ENCODE results near the gene SGMS1.

The SGMS1 gene

DNA sequence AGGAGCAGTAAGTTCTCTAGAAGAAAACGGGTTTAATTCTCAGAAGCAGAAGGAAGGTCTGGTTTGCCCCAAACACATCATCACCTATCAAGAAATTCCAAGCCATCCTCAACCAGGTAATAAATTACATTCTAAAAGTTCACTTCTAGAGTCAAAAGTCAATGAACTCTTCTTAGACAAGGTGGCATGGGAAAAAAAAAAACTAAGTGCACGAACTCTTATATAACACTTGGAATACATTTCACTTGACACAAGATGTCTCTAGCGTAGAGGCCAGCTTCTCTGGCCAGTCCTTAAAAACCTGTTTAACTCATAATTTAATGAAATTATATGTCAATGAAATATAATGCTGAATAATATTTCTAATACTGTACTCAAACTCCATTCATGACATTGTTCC, 200.3 kb downstream of the SGMS1 start:
- intact Hi-C loops (cut with micrococcal nuclease), result loop anchor here (5.0 kb wide), 2 partner anchors 34 to 101 kb away; no protein-coding TSS in a partner anchor
- Mint-ChIP-seq H3K27me3 (no peaks in the 10 kb centered on the region), H3K4me3 (no peak overlapping the region), H3K27ac (peak overlapping the region; percentile 91), H3K4me1 (ENCODE audit: low read depth) (peaks cover 58% of the 10 kb centered on the region), H3K36me3 (ENCODE audit: low read depth) (no peaks in the 10 kb centered on the region), H3K9me3 (no peaks in the 10 kb centered on the region)

DNA sequence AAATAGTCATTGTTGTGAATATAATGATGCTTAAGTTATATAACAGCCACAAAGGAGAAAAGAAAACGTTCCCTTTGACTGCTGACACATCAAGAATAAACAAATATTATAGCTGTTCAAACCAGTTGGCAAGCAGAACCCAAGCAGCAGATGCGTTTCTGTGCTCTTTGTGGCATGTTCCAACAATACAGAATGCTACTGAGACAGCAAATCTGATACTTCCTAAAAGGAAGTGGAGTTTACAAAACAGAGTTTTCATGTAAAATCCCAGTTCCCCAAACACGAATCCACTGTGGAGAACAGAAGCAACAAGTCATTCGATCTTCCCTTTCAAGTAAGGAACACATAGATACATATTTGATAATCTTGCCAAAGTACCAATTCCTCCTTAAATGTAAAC, 201.5 kb downstream of the SGMS1 start:
- intact Hi-C loops (cut with micrococcal nuclease), result loop anchor here (5.0 kb wide), 2 partner anchors 35 to 100 kb away; no protein-coding TSS in a partner anchor
- H3K4me1 Mint-ChIP-seq (ENCODE audit: low read depth), result peaks cover 58% of the 10 kb centered on the region
- peak overlapping the region; percentile 91 for H3K27ac Mint-ChIP-seq
- no peaks in the 10 kb centered on the region for H3K27me3 Mint-ChIP-seq
- peak overlapping the region; percentile 41 for H3K4me3 Mint-ChIP-seq
- H3K9me3 Mint-ChIP-seq, result no peaks in the 10 kb centered on the region
- peaks cover 10% of the 10 kb centered on the region for H3K36me3 Mint-ChIP-seq (ENCODE audit: low read depth)

DNA sequence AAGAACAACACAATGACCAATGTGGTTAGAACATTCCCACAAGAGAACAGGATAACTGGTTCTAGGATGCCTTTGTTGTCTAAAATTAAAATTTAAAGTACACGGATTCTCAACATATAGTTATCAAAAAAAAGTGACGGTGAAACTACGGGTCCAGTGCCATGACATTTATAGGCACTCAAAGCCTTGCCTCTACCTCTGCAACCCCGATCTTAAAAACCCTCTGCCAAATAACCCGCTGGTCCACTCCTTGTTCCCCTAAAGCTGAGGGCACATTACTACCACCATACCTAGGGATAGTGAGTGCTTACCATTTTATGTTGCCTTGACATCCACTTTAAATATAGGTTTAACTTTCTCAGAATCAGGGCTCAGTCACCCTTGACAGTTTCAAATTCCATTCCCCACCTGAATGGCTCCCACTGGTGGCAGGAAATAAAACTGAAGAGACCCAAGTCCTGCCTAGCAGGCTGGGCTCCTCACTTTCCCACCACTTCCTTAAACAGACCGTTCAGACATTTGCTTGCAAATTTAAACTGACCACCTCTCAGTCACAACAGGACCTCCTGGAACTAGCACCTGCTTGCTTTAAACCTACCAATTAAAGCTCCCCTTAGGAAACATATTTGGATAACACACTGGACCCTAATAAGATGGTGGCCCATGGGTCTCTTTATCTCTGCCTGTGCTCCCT, 202.6 kb downstream of the SGMS1 start:
- Mint-ChIP-seq H3K27ac (peak overlapping the region; percentile 91), H3K9me3 (no peaks in the 10 kb centered on the region), H3K4me1 (ENCODE audit: low read depth) (peaks cover 58% of the 10 kb centered on the region), H3K36me3 (ENCODE audit: low read depth) (peaks cover 10% of the 10 kb centered on the region), H3K27me3 (no peaks in the 10 kb centered on the region), H3K4me3 (no peak overlapping the region)
- intact Hi-C loops (cut with micrococcal nuclease), result loop anchor here (5.0 kb wide), 2 partner anchors 36 to 99 kb away; no protein-coding TSS in a partner anchor

DNA sequence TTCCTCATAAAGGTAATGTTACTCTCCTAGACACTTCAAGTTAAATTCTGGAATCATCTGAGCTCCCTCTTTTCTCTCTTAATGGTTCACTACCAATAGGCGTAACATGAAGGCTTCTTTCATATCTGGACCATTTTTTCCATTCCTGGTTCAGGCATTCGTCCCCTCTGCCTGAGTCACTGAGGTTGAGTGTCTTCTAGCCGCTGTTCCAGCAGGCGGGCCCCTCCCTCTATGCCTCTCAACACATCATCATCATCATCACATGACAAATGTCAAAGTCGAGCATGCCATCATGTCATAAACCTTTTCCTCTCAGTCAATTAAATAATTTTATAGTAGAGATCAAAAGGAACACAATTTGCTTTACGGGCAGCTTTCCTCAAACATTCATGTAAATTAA, 203.6 kb downstream of the SGMS1 start:
- intact Hi-C loops (cut with micrococcal nuclease), result loop anchor here (5.0 kb wide), 2 partner anchors 37 to 98 kb away; no protein-coding TSS in a partner anchor
- H3K4me1 Mint-ChIP-seq (ENCODE audit: low read depth), result peaks cover 67% of the 10 kb centered on the region
- peak overlapping the region; percentile 91 for H3K27ac Mint-ChIP-seq
- H3K36me3 Mint-ChIP-seq (ENCODE audit: low read depth), result peaks cover 15% of the 10 kb centered on the region
- H3K9me3 Mint-ChIP-seq, result no peaks in the 10 kb centered on the region
- no peak overlapping the region for H3K4me3 Mint-ChIP-seq
- no peaks in the 10 kb centered on the region for H3K27me3 Mint-ChIP-seq

DNA sequence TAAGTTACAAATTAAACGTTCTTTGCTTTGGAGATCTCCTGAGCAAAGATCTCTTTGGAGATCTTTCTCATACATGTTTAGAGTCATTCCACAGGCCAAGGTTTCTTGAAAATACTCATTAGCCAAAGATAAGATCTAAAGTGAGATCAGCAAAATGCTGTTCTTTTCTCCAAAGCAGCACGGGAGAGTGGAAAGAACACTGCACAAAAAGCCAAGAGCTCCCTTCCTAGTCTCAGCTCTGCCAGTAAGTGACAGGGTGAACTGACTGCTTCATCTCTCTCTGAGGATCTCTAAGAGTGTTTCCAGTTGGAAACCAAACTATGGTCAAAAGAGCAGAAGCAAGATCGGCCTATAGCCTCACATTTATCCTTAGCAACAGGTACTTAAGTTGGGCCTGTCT, 204.0 kb downstream of the SGMS1 start:
- Mint-ChIP-seq H3K27ac (peak overlapping the region; percentile 91), H3K9me3 (no peaks in the 10 kb centered on the region), H3K4me3 (no peak overlapping the region), H3K27me3 (no peaks in the 10 kb centered on the region), H3K36me3 (ENCODE audit: low read depth) (peaks cover 20% of the 10 kb centered on the region), H3K4me1 (ENCODE audit: low read depth) (peaks cover 69% of the 10 kb centered on the region)
- intact Hi-C loops (cut with micrococcal nuclease), result loop anchor here (2.0 to 5.0 kb wide), 3 partner anchors 38 to 203 kb away; partner anchors contain the start of gene SGMS1

DNA sequence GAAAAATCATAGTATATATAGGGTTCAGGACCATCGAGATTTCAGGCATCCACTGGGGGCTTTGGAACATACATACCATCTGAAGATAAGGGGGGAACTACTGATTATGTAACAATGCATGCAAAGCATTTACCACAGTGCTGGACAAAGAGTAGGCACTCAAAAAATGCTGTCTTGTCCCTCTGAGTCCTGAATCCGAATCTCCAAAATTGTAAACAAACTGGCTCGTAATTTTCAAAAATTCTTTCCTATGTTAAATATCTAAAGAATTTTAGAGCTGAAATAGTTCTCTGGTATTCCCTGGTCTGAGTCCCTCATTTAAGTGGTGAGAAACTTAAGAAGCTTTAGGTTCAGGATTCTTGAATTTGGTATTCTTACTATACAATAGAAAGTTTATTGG, 204.7 kb downstream of the SGMS1 start:
- Mint-ChIP-seq H3K9me3 (no peaks in the 10 kb centered on the region), H3K27ac (no peak overlapping the region), H3K4me1 (ENCODE audit: low read depth) (peaks cover 66% of the 10 kb centered on the region), H3K27me3 (no peaks in the 10 kb centered on the region), H3K36me3 (ENCODE audit: low read depth) (peaks cover 22% of the 10 kb centered on the region), H3K4me3 (no peak overlapping the region)
- intact Hi-C loops (cut with micrococcal nuclease), result loop anchor here (2.0 kb wide), 1 partner anchor 204 kb away; the partner anchor contains the start of gene SGMS1

DNA sequence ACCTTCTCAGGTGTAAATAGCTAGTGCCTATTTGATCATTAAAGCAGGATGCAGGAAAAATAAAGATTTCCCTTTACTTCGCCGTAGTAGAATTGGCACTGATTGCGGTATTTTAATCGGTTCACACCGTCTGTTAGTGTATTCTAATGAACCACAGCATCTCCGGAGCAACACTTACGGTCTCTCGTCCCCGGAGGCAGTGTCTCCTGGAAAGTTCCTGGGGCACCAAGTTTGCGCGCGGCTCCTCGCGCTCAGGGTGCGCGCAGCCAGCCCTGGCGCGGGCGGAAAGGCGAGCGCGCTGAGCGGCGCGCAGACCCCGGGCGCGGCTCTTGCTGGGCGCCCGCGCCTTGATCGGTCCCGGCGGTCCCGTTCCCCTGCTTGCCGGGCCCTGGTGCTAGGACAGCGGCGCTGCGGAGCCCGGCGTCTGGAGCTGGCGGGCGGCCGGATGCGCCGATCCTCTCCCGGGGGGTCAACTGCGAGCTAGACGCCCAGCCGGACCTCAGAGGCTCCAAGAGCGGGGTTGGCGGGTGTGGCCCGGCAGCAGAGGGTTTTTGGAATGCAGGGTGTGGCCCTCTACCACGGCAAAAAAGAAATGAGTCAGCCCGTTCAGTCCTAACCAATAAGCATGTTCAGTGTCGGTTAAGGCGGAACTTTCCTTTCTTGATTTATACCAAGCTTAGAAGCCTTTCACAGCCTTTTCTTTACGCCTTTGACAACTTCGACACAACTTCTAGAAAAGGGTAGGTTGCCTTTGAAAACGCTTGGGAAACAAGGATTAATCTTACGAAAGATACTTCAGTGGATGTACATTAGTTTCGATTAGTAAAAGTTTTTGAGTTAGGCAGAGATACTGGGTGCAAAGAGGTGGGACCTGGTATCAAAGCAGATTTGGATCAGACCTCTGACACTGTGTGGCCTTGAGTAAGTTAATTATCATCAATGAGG, 205.6 kb downstream of the SGMS1 start:
- Mint-ChIP-seq H3K9me3 (no peaks in the 10 kb centered on the region), H3K4me1 (ENCODE audit: low read depth) (peaks cover 62% of the 10 kb centered on the region), H3K27me3 (no peaks in the 10 kb centered on the region), H3K27ac (peak overlapping the region; percentile 89), H3K36me3 (ENCODE audit: low read depth) (peaks cover 22% of the 10 kb centered on the region), H3K4me3 (peak overlapping the region; percentile 80)
- intact Hi-C loops (cut with micrococcal nuclease), result loop anchor here (1.0 to 2.0 kb wide), 3 partner anchors 8 to 205 kb away; partner anchors contain the start of gene SGMS1

DNA sequence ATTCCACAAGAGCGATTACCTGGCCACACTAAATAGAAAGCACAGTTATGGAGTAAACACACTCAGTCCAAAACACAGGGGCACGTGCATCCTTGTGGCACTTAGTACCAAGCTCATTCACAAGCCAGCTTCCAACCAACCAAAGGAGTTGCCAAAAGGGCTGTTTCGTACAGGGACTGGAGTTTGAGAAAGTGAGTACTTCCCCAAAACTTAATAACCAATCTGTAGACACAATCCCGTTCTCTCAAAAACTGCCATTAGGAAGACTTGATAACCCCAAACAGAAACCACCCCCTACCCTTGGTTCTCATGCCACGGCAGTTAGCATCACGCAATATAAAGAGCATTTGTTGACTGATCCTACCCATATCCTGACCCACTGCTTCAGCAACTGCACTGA, 206.3 kb downstream of the SGMS1 start:
- H3K4me3 Mint-ChIP-seq, result peak overlapping the region; percentile 80
- peaks cover 58% of the 10 kb centered on the region for H3K4me1 Mint-ChIP-seq (ENCODE audit: low read depth)
- H3K9me3 Mint-ChIP-seq, result no peaks in the 10 kb centered on the region
- H3K27ac Mint-ChIP-seq, result peak overlapping the region; percentile 89
- no peaks in the 10 kb centered on the region for H3K27me3 Mint-ChIP-seq
- peaks cover 22% of the 10 kb centered on the region for H3K36me3 Mint-ChIP-seq (ENCODE audit: low read depth)
- intact Hi-C loops (cut with micrococcal nuclease), result loop anchor here (2.0 kb wide), 1 partner anchor 21 kb away; no protein-coding TSS in a partner anchor

DNA sequence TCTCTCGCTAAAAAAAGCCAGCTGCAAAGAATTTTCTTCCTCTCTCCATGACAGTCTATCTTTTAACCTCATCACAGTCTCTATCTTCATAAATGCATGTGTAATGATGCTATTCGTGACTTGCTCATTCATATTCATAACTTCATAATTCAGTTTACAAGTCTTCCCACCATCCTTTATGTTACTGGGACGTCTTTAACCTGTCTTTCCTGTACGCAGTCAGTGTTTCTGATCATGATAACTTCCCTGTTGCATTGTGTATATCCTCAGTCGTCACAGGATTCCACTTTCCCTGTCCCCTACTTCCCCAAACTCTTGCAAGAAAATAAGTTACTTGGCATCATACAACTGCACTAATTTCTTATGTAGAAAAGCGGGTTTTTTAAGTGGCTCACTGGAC, 206.9 kb downstream of the SGMS1 start:
- intact Hi-C loops (cut with micrococcal nuclease), result loop anchor here (2.0 kb wide), 1 partner anchor 20 kb away; no protein-coding TSS in a partner anchor
- Mint-ChIP-seq H3K27me3 (no peaks in the 10 kb centered on the region), H3K9me3 (no peaks in the 10 kb centered on the region), H3K36me3 (ENCODE audit: low read depth) (peaks cover 28% of the 10 kb centered on the region), H3K4me1 (ENCODE audit: low read depth) (peaks cover 58% of the 10 kb centered on the region), H3K27ac (no peak overlapping the region), H3K4me3 (peak overlapping the region; percentile 80)

DNA sequence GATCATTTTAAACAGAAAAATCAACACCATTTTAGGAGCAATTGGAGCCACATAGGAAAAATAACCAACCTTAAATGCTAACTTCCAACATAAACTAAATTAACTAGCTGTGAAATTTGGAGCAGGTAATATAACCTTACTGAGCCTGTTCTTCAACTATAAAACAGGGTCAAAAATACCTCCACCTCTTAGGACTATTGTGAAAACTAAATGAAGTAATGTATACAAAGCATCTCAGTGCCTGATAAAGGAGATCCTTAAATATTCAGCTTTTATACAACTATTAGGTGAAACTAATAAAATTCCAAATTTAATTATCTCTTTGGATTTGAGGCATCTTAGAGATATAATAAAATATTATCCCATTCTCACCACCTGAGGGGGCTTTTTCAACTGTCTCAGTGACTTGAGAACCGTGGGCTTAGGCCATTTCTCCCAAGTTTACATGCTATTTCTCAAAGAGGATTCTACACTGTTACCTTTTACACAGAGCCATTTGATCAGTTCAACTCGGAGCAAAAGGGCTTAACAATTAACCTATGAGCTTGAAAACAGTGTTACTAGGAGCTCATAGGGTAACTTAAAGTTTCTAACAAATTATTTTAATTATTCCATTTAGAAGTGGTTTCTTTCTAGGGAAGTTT, 207.5 kb downstream of the SGMS1 start:
- H3K9me3 Mint-ChIP-seq, result no peaks in the 10 kb centered on the region
- no peaks in the 10 kb centered on the region for H3K27me3 Mint-ChIP-seq
- peaks cover 57% of the 10 kb centered on the region for H3K4me1 Mint-ChIP-seq (ENCODE audit: low read depth)
- peaks cover 29% of the 10 kb centered on the region for H3K36me3 Mint-ChIP-seq (ENCODE audit: low read depth)
- H3K27ac Mint-ChIP-seq, result no peak overlapping the region
- no peak overlapping the region for H3K4me3 Mint-ChIP-seq
- intact Hi-C loops (cut with micrococcal nuclease), result loop anchor here (2.0 kb wide), 1 partner anchor 20 kb away; no protein-coding TSS in a partner anchor

DNA sequence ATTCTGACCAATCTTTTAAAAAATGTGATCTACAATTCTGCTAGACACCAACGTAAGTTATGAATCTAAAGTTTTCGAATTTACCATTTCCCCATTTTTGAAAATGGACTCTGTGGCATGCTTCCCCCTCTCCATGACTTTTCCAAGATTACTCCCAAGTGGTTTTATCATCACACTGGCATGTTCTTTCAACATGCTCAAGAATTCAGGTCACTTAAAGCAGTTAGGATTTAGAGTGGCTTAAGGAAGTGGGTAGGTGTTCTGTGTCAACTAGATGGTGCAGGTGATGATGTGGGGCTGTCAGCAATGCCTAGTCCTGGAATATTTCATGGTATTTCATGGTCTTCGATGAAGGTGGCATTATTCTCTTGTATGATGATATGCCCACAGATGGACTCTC, 208.5 kb downstream of the SGMS1 start:
- intact Hi-C loops (cut with micrococcal nuclease), result no loop called here
- H3K27ac Mint-ChIP-seq, result no peak overlapping the region
- H3K4me3 Mint-ChIP-seq, result no peak overlapping the region
- H3K4me1 Mint-ChIP-seq (ENCODE audit: low read depth), result peaks cover 53% of the 10 kb centered on the region
- no peaks in the 10 kb centered on the region for H3K27me3 Mint-ChIP-seq
- peaks cover 29% of the 10 kb centered on the region for H3K36me3 Mint-ChIP-seq (ENCODE audit: low read depth)
- H3K9me3 Mint-ChIP-seq, result no peaks in the 10 kb centered on the region

DNA sequence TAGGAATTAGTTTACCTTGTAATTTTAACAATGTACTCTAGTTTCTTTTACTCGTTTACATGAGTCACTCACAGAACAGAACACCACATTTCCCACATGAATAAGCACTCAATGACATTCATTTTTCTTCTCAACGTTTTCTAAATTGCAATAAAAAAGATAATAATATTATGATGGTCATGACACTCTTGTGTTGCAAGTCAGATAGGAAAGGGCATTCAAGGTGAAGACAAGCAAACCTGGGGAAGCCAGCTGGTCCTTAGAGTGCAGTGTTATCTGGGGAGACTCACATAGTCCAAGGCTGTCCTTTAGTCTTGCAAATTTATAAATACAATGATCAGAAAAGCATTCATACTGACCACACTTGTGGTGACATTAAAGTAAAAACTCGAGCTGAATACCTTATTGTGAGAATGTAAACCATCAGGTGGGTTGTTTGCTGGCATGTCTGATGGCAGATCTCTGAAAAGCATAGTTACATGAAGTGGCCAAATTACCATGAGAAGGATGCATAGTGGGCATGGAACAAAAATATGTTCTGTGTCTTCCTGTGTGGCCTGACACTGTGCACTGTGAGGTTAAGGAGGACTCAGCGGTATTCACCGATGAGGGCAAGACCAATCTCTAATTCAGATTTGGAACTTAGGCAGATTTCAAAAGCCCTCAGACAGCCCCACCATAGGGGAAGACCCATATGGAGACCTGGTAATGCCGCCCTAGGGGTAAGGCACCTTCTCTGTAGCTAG, 213.5 kb downstream of the SGMS1 start:
- no peaks in the 10 kb centered on the region for H3K9me3 Mint-ChIP-seq
- no peak overlapping the region for H3K4me3 Mint-ChIP-seq
- no peak overlapping the region for H3K27ac Mint-ChIP-seq
- H3K36me3 Mint-ChIP-seq (ENCODE audit: low read depth), result peaks cover 33% of the 10 kb centered on the region
- intact Hi-C loops (cut with micrococcal nuclease), result loop anchor here (1.0 kb wide), 1 partner anchor 8 kb away; no protein-coding TSS in a partner anchor
- no peaks in the 10 kb centered on the region for H3K27me3 Mint-ChIP-seq
- peaks cover 47% of the 10 kb centered on the region for H3K4me1 Mint-ChIP-seq (ENCODE audit: low read depth)
